ENCODE results near the gene GRIK5.
A peak's percentile ranks its signal among the peaks of the same experiment; 100 is the strongest.

GRIK5 gene

DNA sequence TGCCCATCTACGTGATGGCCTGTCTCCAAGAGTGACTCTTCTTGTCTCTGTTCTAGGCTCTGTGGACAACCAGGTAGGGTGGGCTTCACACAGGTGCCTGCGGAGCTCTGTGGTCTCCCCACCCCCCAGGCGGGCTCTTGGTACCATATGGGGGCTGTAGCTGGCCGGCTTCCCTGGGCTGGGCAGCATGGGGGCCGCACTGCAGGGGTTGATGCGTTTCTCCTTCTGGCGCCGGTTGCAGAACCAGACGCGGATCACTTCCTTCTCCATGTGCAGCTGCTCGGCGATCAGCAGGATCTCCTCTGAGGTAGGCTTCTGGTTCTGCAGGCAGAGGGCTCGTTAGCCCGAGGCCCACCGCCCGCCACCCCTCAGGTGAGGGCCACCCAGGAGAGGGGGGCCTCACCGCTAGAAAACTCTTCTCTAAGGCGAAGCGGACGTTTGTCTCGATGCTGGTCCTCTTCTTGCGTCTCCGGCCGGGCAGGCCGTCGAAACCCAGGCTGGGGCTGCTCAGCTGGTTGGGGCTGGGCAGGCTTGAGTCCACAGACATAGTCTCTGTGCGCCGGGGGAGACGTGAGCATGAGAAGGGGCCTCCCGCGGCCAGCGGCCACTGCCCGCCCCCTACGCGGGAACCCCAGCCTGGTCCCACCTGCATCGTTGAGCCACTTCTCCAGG lies 25.3 kb upstream of the GRIK5 start:
- no peak for DNase-seq

DNA sequence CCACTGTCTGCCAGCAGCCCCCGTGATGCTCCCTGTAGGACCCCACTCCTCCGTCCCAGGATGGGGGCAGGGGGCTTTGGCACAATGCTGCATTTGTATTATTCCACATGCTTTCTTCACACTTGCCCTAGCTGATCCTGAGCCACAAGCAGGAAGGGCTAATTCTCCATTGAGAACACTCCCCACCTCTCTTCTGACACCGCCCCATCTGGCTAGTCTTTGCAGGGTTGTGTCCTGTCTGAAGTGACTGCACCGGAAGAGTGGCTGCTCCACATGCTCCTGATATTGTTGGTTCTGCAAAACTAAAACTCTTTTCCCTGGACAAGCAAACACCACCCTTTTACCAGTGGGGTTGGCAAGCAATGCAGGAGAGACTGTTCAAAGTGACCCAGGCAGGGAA lies 23.9 kb upstream of the GRIK5 start:
- DNase-seq = no peak

DNA sequence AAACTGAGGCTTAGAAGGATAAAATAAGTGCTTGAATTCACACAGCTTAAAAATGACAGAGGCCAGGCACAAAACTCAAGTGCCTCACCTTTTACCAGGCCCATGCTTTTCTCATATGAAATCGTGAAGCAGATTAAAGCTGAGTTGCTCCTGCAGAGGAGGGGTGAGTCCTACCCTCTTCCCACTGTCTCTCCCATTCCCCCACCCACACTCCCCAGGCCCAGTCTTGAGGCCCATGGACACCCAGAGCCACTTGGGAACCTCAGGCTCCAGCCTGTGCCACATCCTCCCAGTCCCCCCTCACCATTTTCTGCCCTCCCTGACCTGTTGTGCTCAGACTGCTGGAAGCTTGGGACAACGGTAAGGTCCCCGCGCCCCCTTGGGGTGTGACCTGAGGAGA lies 23.5 kb upstream of the GRIK5 start:
- no peak for DNase-seq

GRCh38 chr19:42092350-42092749 lies 22.3 kb upstream of the GRIK5 start:
- peak; percentile 52 for DNase-seq

GRCh38 chr19:42091742-42092141 lies 21.7 kb upstream of the GRIK5 start:
- no peak for DNase-seq

DNA sequence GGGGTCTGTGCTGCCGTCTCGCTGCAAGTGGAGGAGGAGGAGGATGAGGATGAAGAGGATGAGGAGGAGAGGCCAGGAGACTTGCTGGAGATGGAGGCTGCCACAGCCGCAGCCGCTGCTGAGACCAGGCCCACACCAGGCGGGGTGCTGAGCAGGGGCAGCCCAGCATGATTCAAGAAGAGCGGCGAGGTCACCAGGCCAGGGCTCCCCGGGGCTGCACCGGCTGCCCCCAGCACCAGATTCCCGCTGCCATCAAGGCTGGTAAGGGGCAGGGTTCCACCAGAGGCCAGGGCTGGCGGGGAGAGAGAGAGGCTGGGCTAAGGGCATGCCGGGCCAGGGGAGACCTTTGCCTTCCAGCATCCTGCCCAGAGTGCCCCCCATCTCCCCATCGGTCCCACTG lies 21.3 kb upstream of the GRIK5 start:
- DNase-seq = no peak

DNA sequence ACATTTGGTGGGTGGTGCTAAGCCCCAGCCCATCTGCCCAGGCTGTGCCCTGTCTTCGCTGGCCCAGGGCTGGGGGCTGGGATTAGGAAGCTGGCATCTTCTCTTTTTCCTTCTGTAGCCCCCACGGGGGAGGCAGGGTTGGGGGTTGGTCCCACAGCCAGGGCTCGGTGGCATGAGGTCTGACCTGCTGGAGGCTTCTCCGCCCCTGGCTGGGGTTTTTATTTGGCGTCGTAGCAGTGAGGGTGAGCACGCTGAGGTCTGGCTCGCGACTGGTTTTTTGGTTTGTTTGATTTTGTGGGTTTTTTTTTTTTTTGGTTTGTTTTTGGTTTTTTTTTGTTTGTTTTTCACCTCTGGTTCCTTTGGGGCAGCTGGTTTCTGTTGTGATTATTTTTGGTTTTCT lies 20.7 kb upstream of the GRIK5 start:
- DNase-seq = peak; percentile 18

DNA sequence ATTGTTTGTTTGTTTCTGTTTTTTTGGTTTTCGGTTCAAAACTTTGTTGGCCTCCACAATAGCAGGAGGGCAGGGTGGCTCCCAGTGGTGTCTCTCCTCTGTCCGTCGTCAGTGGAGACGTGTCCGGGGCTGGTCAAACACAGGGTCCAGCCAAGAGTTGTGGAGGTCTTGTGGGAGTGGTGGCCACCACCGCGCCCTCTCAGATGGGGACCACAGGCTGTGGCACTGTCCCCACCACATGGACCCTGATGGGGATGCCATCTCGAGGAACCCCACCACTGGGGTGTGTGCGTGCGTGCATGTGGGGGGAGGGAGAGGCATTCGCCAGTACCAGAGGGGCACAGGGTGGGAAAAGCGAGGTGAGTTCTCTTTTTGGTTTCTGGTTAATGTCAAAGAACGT lies 19.8 kb upstream of the GRIK5 start:
- no peak for DNase-seq

DNA sequence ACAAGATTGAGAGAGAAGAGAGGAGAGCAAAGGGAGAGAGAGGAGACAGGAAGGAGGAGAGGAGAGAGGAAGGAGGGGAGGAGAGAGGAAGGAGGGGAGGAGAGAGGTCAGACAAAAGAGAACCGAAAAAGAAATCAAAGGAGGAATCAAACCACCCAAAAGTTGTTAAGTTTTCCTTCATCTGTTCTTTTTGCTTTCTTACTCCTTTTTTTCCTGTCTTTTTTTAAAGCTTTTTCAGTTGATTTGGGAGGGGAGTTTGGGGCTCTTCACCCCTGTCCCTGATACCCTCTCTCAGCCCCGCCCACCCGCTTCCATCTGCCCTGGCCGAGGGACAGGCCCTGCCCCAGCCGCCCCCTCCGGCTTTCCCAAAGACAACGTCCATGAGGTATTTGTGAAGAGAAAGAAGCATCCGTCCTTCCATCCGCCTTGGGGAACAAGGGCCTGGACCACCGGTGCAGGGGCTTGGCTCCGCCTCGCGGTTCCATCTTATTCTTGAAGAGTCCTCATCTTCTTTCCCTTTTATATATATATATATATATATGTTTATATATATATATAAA lies 19.3 kb upstream of the GRIK5 start:
- DNase-seq = no peak

- DNase-seq = no peak
Observed at GRCh38 chr19:42088471-42089190, 18.6 kb upstream of the GRIK5 start.

DNA sequence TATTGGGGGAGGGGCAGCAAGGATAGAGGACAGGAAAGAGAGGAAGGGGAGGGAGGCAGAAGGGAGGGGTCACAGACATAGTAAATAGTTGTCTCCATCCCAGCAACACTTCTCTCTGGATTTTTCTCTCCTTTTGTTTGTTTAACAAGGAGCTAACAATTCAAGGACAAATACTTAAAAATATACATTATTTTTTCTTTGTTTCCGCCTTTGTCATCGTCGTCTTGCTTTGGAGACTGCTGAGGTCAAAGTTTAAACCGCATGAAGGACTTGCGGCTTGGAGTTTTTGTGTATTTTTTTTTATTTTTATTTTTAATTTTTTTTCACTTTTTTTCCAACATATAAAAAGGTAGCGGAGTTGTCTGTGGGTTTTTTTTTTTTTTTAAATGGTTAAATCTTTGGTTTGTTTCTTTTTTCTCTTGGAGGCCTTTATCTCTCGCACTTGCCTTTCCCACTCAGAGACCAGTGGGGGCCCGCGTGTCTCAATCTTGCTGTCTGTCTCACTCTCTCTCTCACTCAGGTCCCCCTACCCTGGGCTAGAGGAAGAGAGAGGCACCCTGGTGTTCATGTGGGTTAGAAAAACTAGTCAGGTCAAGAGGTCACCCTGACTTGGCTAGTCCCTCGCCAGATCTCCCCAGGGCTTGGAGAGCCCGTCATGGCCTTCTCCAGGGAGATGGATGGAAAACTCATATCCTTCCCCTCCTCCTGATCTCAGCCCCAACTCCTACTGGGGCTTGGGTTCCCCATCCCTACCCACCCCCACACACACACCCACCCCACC lies 17.0 kb upstream of the GRIK5 start:
- DNase-seq = no peak

DNA sequence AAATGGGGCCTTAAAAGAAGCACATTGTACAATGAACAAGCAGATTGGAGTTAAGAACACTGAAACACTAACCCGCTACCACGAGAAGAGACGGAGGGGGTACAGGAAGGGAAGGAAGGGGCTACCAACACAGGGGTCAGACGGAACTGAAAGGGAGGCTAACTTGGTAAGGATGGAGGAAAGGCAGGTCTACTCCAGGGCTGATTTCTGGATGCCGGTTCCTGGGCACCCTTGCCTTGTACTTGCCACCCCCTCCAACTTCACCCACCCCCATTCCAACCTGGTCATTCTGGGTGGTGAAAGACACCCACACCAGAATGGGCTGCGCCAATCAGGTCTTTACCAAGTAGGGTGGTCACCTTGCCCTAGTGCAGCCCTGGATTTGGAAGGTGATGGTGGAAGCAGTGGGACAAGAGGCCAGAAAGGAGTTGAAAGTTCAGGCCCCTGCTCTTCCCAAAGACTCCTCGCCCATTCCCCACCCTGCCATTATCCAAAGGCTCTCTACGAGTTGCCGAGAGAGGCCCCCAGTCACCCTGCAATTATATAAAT lies 16.3 kb upstream of the GRIK5 start:
- no peak for DNase-seq

DNA sequence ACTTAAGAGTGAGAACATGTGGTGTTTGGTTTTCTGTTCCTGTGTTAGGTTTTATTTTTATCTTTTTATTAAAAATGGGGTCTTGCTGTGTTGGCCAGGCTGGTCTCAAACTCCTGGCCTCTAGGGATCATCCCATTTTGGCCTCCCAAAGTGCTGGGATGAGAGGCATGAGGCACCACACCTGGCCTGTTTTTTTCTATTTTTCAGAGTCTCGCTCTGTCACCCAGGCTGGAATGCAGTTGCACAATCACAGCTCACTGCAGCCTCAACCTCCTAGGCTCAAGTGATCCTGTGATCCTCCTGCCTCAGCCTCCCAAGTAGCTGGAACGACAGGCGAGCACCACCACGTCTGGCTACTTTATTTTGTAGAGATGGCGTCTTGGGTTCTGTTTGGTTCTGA lies 13.5 kb upstream of the GRIK5 start:
- no peak for DNase-seq

DNA sequence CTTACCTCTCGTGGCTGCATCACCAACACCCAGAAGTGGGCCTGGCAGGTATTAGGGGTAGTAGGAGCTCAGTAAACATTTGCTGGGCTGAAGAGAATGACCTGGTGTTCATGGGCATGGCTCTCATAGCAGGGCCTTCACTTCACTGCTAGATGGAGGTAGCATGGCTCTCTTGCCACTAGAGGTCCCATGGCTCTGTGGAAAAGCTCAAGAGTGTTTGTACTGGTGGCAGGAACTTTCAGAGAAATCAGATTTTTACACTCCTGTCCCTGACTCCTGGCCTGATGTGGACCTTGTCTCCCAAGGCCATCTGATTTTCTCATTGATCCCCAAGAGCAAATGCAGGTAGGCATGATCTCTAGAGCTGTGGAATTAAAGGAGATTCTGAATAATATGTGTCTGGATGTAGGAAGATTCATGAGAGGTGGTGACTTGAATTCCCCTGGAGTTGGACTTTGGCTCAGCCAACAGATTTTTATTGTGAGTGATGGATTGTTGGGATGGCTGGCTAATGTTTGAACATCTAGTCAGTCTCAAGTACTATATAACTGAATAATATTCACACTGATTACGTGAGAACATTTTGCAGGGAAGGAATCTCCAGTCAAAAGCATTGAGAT lies 11.7 kb upstream of the GRIK5 start:
- DNase-seq = peak; percentile 37

- DNase-seq = no peak
Observed at GRCh38 chr19:42080764-42081375, 10.9 kb upstream of the GRIK5 start.

- DNase-seq = no peak
Observed at GRCh38 chr19:42079886-42080763, 10.1 kb upstream of the GRIK5 start.

GRCh38 chr19:42079276-42079669 lies 9.3 kb upstream of the GRIK5 start:
- DNase-seq = no peak

DNA sequence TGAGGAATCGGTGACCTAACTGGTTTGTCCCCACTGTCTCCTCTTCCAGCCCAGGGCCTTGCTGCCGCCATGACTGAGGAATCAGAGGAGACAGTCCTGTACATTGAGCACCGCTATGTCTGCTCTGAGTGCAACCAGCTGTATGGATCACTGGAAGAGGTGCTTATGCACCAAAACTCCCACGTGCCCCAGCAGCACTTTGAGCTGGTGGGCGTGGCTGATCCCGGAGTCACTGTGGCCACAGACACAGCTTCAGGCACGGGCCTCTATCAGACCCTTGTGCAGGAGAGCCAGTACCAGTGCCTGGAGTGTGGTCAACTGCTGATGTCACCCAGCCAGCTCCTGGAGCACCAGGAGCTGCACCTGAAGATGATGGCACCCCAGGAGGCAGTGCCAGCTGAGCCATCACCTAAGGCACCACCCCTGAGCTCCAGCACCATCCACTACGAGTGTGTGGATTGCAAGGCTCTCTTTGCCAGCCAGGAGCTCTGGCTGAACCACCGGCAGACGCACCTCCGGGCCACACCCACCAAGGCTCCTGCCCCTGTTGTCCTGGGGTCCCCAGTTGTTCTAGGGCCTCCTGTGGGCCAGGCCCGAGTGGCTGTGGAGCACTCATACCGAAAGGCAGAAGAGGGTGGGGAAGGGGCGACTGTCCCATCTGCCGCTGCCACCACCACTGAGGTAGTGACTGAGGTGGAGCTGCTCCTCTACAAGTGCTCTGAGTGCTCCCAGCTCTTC lies 8.7 kb upstream of the GRIK5 start:
- no peak for DNase-seq

GRCh38 chr19:42078058-42078457 lies 8.1 kb upstream of the GRIK5 start:
- DNase-seq = no peak

DNA sequence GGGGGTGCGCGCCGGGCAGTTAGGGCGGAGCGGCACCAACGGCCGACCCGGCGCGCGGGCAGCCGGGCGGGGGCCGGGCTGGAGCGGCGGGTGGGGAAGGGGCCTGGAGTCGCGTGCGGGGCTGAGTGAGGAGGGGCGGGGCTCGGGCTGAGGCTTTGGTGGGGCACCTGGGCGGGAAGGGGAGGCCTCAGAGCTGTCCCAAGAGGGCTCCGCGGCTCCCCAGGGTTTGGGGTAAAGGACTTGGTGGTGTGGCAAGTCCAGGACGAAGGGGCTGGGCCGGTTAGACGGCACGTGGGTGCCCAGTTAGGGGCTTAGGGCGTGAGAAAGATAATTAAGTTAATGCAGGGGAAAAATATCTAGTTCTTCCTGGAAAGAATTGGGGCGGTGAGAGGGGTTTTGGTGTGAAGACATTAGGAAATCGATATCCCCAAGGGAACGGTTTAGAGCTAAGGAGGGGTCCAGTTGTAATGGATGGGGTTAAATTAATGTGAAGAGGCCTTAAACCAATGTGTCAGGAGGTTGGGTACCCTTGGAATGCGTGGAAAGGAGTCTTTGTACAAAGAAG lies 6.5 kb upstream of the GRIK5 start:
- DNase-seq = no peak
